HG03280 (cell line): ENCODE results near the gene DTX4.

Experiments
- ATAC-seq: cut with Tn5 transposase; IDR thresholded peaks from one replicate; pipeline ENCODE4 v1.9.1; 2021; ENCODE audit warnings: mild to moderate bottlenecking, moderate library complexity; ENCODE audit not compliant: unreplicated experiment

DTX4 gene

DNA sequence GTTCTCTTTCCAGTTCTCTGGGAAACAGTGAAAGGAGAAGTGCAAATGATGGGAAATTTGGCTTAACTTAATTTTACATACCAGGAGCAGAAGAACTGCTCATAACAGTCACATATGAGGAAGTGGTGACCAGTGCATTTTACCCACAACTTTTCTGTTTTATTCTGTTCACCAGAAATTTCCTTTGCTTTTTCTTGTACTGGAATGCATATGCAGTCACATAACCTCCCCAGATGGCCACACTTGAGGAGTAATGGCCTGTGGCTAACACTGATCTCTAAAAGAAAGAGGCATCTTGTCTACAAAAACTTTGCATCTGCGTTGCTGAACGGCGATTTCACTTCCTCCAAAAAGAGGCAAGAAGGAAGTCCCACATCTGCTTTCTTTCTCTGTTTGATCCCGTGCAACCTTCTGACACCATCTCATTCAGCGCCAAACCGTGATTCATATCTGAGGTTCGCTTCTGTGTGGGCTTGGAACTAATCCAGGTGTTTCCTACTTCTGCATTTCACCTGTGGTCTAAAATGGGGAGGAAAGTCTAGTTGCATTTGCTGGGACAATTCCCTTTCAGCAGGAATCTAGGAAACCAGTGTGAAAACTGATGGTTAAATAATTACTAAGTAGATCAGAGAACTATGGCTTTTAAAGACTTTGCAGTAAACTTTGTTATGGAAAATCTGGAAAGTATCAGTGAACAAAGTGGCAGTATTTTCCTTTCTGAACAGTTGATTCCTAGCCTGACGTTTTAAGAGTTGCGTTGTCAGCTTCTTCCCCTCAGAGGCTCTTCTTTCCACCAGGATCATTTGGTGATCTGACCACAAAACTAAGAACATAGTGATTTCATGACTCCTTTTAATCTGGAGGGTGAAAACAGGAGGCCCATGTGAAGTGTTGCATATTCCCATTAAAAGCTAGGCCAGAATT, 45.0 kb downstream of the DTX4 start:
- ATAC-seq = peak; percentile 90

DNA sequence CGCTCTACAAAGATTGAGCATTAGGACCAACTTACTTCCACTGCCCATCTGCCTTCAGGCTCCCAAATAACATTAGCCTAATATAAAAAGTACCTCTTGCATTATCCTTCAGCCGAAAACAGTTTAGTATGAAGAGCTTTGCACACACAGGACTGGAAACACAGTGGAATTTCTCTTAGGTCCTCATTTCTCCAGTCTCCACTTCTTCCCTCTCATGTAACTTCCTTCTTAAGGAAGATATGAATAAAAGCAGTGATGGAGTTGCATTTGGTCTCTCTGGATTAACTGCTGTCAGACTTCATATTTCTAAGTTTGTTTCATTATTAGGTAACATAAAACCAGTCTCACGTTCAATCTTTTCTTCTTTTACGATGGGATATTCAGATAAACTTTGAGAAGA, 46.4 kb downstream of the DTX4 start:
- no peak for ATAC-seq

DNA sequence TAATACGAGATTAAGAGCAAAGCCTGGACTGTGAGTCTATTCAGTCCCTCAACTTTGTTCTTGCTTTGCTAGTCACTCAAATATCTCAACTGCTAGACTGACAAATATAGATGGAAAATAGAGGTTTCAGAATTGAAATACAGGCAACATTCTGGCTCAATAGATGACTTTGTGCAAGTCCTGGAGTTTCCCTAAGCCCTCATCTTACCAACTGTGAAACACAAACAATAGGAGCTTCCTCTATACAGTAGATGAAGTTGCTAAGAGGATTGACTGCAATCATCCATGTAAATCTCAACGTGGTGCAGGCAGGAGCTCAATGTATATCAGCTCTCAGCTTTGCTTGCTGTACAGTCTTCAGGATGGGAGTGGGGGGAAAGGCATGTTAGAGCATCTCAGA, 47.0 kb downstream of the DTX4 start:
- no peak for ATAC-seq

DNA sequence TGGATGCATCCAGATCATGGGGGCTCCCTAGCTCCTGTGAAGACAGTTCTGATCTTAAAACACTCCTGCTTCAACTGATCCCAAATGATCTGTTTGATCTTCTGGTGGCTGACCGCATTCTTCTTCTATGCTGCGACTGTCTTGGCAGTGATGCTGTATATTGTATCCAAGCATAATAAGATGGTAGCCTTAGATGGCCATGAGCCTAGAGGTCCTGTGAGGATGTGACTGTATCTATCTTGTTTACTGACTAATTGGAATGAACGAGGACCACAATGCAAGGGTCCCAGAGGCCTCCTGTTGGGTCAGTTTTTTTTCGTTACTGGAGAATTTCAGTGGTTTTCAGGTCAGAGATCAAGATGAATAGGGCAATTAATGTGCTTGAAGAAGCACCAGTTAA, 47.9 kb downstream of the DTX4 start:
- ATAC-seq = no peak

DNA sequence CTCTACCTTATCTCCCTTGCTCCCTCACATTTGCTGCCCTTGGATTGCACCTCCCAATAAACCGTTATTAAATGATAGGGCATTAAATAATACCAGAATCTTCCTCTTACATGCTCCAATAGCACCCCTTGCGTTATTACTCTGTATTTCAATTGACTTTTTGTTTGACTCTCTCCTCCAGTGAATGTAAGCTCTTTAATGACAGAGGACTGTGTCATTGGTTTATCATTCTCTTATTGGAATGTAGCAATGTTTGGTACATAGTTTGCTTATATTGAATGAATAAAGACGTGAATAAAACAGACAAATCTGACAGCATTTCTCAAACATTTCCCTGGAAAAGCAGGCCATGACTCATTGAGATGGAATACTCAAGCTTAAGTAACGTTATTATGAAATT, 49.5 kb downstream of the DTX4 start:
- ATAC-seq = no peak

DNA sequence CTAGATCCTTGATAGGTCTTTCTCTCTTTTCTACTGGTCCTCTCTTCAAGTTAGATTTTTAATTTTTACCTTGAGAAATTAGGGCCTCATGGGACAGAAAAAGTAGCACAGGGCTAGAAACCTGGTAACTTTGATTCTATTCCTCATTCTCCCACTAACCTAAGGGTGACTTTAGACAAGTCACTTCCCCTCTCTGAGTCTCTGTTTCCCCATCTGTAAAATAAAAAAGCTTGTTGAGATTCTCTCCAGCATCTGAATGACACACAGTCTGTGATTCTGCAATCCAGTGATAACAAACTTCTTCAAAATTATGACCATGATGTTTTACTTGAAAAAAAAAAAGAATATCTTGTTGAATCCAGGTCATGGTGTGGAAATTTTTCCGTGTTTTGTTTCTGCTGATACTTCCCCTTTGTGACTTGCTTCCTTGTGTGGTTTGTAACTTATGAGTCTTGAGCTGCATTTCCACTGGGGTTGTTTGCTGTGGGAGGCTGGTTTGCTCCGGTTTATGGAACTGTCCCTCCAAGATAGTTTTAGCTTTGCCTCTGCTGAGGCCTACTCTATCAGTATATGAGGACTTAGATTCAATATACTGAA, 50.6 kb downstream of the DTX4 start:
- no peak for ATAC-seq

DNA sequence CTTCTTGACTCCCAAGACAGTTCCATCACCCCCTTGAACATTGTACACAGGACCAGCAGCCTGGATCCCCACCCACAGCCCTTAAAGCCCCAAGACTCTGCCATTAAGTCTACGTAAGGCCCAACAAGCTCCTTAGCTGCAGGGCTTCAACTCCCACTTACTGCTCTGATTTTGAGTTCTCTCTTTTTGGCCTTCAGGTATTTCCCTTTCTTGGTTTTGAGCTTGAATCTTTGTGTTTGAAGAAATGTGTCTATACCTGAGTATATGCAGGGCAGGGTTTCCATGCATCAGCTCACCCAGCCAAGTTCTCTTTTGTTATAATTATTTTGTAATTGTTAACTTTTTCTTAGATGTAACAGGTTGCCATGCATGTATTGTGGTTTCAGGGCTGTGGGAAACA, 51.2 kb downstream of the DTX4 start:
- ATAC-seq = no peak

DNA sequence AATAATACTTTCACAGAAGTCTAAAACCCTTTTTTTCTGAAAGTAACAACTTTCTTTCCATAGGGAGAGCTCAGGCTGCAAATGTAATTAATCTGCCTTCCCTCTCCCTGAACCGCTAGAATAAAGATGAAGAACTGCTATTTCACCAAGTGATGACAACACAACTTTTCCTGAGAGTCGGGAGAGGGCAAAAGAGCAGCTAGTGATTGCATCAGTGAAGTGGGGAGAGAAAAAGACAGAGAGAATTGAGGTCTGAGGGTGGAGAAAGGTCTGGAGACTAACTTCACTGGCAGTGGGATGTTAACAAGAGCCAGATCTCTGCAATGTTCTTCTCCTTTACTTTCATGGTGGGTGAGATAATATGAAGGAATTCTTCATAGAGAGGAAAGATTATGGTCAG, 51.7 kb downstream of the DTX4 start:
- no peak for ATAC-seq

DNA sequence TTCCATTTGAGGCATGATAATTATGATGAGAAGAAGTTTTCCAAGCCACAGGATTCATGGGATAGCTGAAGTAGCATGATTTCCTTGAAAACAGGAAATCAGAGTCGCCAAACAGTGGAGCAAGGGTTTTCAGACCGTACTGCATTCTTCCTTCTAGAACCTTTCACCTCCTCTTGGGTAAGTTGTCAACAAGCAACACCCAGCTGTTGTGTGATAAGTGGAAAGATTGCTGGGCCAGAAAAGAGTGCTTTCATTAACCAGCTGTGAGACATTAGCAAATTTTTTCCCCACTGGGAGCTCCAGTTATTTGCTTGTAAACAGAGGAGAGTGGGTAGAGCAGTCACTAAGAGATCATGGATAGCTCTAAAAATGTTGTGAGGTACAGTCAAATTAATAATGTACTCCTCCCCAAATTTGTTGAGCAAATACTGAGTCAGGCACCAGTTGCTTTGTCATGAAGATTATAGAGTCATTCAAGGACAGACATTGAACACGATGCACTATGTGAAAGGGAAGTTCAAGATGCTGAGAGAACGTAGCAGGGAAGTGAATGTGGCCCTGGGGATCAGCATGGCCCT, 52.5 kb downstream of the DTX4 start:
- ATAC-seq = peak; percentile 35

DNA sequence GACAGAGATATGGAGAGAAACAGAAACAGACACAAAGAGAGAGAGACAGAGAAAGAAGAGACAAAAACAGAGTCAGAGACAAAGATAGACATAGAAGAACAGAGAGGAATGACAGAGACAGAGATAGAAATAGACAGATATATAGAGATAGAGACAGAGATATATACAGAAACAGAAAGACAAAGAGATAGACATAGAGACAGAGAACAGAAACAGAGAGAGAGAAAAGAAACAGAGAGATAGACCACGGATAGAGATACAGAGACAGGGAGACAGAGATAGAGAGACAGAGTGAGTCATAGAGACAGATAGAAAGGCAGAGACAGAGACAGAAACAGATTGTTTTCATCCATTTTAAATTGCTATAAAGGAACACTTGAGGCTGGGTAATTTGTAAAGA, 53.1 kb downstream of the DTX4 start:
- ATAC-seq = peak; percentile 73

DNA sequence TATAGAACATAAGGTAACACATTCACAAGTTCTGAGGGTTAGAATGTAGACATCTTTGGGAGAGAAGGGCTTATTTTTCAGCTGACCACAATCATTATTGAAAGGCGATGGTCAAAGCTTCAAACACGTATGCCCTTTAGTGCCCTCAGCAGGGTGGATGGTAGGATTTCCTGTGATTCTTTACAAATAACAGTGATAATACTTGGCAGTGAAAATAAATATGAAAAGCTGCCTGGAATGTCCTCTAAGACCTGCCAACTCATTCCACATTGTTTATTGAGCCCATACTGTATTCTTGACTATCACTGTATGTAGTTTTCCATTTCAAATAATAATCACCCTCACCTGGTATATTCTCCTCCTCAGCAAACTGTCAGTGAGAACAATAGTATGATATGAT, 54.5 kb downstream of the DTX4 start:
- no peak for ATAC-seq

DNA sequence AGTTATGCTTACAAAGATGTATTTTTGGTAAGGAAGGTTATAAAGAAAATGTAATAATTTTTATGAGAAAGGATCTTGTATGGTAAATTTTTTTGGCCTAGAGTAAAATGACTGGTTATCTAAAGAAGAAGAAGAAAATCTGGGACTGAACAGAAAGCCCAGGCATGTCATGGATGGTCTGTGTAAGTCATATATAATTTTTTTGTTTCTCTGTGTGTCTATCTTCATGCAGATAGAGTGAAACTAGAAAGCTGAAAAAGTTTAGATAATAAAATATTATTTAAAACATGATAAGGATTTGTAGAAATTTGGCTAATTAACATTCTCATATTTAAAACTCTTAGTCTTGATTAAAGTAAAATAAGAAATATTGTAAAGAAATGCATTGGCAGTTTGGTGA, 68.4 kb downstream of the DTX4 start:
- ATAC-seq = no peak

DNA sequence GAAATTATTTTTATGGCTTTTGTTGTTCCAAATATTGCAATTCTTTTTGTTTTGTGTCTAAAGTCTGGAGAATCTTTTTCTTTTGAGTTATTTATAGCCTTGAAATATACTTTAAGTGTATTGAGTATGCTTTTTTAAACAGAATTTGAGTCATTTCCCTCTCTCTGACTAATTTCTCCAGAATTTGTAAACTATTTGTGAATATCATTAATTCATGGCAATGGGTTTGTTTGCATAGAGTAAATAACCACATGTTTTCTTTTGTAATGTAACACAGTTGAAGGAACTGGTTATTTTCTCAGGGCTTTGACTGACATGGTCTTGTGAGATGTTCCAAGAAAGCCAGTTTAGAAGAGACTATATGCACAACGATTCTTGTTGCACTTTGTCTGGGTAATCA, 71.7 kb downstream of the DTX4 start:
- no peak for ATAC-seq

DNA sequence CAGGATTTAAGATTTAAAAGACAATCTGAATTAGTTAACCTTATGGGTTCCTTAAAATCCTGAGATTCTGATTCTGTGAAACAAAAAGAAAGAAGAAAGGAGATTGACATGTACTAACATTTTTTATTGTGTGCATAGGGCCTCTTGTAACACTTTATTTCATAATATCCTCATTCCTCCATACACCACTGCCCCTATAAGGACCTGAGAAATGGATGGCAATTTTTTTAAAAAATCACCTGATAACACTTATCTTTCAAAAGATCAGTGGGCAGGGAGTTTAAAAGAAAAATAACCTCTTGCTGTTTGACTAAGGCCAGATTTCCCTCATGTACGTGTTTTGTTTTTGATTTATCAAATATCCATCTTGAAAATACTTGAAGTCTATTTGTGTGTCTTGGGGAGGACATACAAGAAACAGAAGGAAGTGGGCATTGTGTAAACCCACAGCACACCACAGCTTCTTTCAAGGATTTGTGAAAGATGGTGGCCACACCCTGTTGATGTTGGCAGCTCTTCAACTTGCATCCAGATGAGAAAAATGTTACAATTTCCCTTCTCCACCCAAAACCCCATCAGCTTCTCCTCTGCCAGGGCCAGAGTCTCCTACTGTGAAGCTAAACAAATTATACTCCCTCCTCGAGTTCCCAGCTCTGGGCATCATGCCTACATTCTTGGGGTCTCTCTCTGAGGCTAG, 75.7 kb downstream of the DTX4 start:
- ATAC-seq = no peak

DNA sequence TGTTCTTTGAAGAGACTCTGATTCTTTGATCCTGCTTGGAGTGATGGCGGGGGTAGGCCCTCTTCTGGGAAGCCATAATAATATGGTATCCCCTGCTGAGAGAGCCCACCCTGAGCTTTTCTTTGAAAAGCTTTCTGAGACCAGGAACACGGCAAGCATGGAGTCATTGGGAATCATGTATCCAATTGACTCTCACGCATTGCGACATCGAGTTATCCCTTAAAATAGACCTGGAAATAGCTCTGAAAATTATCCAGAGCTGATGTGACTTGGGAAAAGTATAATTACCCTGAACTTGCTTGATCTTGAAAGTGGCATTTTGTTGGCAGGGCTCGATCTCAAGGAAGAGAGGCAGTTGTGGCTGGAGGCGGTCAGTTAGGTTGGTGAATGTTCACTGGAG, 77.6 kb downstream of the DTX4 start:
- no peak for ATAC-seq

DNA sequence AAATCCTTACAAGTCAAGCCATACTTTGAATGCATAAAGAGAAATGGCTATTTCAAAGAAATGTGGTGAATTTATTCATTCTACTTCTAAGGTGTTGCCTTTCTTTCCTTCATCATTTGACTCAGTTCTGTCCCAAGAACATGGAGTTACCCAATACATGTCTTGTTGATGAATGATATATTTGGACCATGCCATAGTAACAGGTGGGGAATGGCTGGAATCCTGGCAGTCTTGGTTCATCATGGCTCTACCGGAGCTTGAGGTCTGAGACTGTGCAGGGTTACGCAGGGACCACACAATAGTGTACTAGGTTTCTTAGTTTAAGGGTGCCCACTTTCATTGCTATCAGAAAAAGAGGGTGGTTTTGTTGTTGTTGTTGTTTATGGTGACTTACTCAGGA, 81.1 kb downstream of the DTX4 start:
- ATAC-seq = no peak

DNA sequence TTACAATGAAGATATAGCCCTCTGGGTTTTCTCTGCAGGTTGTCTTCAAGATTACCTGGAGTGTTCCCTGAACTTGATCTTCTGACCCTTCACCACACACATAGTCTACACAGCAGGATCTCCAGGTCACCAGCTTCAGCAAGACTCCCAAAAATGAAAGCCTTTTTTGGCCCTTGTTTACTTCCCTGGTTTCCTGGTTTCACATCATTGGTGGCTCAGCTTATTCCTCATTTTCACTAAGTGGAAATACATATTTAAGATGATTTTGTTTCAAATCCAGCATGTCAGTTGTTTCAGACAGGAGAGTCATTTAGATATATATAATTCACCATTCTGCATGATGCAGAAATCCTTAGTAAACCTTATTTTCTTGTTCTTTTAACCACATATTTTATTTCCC, 82.4 kb downstream of the DTX4 start:
- no peak for ATAC-seq

DNA sequence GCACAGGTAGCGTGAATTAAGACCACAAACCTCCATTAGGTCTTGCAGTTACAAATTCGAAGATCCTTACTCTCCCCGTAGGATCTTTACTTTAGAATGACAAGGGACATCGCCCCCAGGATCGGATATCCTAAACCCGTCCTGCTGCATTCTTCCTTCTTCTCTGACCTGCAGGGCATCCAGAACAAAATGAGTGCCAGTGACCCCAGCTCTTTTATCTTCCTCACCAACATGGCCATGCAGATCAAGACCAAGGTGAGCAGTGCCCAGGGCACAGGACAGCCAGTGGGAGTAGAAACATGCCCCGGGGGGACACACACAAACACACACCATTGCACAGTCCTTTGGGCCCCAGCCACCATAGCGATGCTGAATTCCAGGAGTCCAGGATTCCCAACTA, 83.3 kb downstream of the DTX4 start:
- ATAC-seq = no peak
